Activated T-cell treated with anti-CD3 and anti-CD28 coated beads, Interleukin-2, amount 50 U/mL, for 48 hours (primary cell): ENCODE results near the gene MANBA.

ENCODE experiments used
- DNase-seq, 2 experiments: peaks; one replicate each; pipeline ENCODE4 v3.0.0-alpha.2; 2020

MANBA gene

GRCh38 chr4:102667001-102667400 lies 93.8 kb downstream of the MANBA start:
- no peak for DNase-seq

- DNase-seq, result no peak
These were observed 95.2 kb downstream of the MANBA start for GRCh38 chr4:102665527-102665926.

GRCh38 chr4:102663073-102663472 lies 97.7 kb downstream of the MANBA start:
- DNase-seq, result no peak

- no peak for DNase-seq
These were observed 103.6 kb downstream of the MANBA start for GRCh38 chr4:102657206-102657605.

DNA sequence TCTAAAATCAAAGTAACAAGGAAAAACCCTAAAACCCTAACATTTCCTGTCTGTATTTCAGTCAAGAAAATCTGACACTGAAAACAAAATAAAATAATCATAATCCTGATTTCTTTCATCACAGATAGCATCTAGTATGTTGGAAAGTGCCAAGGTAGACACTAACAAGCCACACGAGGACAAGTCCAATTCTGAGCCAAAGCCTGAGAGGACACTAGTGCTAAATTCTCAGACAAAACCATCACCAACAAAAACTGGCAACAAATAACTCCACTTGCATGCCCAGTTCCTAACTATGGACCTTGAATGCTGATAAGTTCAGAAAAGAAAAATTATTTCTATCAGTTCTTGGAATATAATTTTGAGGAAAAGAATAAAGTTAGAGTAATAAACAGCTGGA lies 113.7 kb downstream of the MANBA start:
- no peak for DNase-seq

DNA sequence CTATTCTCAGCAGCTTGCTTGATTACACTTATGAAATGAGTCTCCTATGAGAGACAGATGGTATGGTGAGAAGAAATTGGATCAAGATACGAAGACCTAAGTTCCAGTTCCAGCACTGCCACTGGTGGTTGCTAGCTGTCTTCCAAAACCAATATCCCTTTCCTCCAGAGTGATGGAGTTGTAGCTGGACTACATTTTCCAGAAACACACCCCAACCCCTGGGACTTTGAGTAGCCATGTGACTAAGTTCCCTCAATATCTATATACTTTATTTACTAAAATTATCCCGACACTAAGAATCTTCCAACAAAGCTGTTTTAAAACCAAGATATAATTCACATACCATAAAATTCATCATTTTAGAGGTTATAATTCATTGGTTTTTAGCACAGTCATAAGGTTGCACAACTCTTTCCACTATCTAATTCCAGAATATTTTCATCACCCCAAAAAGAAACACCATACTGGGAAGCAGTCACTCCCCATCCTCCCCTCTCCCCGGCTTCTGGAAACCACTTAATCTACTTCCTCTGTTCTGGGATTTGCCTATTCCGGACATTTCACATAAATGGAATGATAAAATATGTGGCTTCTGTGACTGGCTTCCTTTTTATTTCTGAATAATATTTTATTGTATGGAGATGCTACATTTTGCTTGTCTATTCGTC lies 118.0 kb downstream of the MANBA start:
- no peak for DNase-seq

DNA sequence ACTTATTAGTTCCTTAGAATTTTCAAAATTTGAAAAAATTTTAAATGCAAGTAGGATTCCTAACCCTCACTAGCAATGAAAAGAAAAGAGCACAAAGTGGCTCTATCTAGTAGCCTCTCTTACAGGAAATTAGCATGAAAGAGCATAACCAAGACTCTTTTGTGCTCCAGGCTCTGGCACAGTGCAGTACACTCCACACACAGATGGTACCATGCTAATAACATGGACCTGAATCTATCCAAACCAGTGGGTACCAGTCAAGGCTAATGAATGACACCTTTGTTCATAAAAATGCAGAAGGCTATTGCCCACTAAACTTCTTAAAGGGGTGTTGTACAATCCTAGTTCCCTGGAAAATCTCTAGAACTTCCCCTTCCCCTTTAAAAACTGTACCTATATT lies 119.0 kb downstream of the MANBA start:
- no peak for DNase-seq

GRCh38 chr4:102640669-102641068 lies 120.1 kb downstream of the MANBA start:
- DNase-seq, result no peak

DNA sequence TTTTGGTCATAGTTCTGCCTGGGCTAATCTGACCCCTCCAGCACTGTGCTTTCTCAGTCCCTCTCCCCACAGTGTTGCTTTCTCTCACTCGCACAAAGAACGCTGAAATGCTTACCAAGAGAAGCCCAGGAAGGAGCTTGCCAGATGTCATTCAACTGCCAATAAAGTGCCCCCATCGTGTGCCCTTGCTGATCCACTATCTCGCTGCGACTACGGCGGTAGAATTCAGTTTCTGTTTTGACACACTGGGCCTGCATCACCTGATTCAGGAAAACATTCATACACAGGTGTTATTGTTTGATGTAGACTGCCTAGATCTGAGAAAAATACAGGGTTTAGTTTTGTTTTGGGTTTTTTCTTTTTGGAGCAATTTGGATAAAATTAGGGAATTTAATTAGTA lies 121.2 kb downstream of the MANBA start:
- DNase-seq, result no peak

DNA sequence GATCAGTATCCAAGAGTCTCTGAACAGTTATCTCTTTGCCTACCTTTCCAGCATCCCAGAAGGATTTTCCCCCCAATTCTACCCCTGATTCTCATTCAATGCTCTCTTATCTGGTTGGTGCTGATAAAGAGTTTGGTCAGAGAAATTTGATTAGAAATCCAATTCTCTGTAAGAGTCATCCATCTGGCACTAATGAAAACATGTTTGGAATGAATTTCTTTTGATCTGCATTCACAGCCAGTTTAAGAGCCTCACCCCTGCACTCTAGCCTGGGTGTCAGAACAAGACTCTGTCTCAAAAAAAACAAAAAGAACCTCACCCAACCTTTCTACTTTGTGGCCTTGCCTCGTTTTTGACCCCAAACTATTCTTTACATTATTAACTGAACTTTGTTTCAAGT lies 122.1 kb downstream of the MANBA start:
- no peak for DNase-seq

- no peak for DNase-seq
These were observed 123.4 kb downstream of the MANBA start for GRCh38 chr4:102637391-102637790.

- DNase-seq, result no peak
These were observed 127.7 kb downstream of the MANBA start for GRCh38 chr4:102633100-102633499.

DNA sequence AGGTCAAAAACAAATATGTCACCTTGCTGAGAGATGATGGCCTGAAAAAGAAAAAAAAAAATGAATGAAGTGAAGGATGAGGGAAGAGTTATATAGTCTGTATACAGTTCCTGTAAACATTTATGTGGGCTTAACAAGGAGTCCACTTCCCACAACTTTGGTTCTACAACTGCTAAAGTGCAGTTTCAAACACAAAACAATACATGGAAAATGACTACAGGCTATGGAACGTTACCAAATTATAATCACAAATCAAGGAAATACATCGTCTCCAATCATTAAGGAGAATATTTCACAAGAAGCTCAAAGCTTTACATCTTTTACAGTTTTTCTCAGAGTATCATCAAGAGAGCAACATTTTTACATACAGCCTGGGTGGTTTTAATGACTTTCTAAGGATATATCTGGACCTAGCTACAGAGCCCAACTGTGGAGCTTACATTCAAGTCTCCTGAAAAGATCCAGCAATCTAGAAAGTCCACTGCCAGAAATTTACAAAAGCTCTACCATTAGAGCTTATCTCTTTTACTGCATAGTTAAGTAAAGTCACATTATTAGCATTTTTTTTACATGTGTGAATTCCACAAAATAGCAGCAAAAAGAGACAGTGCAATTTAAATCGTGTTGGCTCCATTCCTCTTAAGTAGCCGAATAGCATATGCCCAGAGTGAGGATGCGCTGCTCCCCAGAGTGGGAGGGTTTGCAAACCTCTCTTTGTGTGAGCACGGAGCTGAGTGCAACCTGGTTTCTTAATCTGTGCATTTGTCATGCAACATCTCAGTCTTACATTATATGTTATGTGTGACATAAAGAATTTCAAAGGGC lies 128.3 kb downstream of the MANBA start:
- DNase-seq, result no peak

- no peak for DNase-seq
These were observed 129.2 kb downstream of the MANBA start for GRCh38 chr4:102631616-102632015.

GRCh38 chr4:102629673-102630072 lies 131.1 kb downstream of the MANBA start:
- DNase-seq, result peak; percentile 52 to 60

DNA sequence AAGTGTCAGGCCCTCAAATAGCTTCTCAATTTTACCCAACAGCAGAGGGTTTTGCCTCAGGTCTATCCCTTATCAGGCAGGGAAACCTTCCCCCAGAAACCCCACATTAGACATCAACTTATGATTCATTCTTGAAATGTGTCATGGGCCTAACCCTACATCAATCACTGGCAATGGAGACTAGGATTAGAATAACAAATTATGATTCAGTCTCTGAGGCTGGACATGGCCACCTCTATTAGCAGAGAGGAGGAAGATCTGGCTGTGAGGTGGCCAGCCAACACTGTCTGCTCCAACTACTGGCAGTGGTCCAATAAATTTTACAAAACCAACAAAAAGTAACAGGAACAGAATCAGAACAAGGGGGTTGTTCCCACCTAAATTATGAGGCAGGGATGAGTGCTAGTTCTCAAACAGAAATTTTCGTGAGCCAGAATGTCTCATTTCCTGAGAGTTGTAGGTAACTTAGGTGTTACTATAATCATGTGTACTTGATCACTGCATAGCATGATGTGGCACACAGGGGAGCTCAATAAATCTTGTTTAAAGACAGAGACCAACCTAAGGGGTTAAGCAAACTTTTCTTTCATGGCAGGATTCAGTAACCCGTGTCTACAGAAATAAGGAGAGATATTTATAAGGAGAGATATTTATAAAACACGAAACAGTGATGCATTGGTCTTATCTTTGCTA lies 132.8 kb downstream of the MANBA start:
- DNase-seq, result peak; percentile 68 to 70

- peak; percentile 65 to 72 for DNase-seq
These were observed 135.4 kb downstream of the MANBA start for GRCh38 chr4:102625232-102625930.

DNA sequence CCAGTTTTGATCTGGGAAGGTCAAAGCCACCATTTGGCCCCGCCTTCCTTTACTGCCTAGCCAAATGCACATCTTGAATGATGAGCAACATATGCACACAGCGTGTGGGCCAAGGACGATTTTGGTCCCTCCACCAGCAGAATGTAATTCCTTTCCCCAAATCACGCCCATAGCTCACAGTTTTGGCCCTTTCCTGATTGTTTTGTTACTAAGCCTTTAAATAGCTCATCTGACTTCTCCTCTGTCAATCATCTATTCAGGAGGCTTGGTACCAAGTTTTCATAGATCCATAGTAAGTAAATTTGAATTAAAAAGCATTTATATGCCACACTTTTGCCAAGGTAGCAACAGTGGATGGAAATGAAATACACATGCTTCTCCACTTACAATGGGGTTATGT lies 136.3 kb downstream of the MANBA start:
- no peak for DNase-seq

GRCh38 chr4:102623622-102624021 lies 137.1 kb downstream of the MANBA start:
- DNase-seq, result no peak

GRCh38 chr4:102620697-102621497 lies 139.9 kb downstream of the MANBA start:
- no peak for DNase-seq

DNA sequence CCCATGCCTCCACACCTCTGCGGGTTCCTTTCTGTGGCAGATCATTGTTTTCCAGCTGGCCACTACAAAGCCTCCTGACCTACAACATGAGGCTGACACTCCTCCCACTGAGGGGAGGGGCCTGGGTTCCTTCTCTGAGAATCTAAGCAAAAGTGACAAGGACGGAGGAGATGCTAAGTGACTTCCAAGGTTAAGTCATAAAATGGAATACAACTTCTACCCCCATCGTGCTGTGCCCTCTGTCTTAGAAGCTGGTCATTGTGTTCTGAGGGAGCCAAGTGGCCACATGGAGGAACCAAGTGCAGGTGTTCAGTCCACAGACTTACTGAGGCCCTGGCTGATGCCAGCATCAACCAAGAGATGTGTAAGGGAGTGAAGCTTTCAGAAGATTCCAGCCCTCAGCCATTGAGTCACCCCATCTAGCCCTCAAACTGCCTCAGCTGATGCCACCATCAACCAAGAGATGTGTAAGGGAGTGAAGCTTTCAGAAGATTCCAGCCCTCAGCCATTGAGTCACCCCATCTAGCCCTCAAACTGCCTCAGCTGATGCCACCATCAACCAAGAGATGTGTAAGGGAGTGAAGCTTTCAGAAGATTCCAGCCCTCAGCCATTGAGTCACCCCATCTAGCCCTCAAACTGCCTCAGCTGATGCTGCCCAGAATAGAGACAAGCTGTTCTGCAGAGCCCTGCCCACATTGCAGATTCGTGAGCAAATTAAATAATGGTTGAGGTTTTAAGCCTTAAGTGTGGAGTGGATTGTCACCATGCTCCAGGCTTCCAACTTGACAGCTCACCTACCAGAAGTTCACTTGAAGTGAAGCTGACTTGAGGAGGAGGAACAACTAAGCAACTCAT lies 140.8 kb downstream of the MANBA start:
- peak; percentile 49 to 53 for DNase-seq
